ENCODE results near the gene NFATC2. TPM values are rescaled to one million over a fixed set of nuclear protein-coding genes. Genes with fewer than 3 reads are reported as not detected.

Gene NFATC2
- total and polyA plus RNA-seq, 2 of the 8 experiments (the other 6 are each of a cell fraction or from before 2014, with no cell fraction given), result 0.27 to 0.91 TPM

DNA sequence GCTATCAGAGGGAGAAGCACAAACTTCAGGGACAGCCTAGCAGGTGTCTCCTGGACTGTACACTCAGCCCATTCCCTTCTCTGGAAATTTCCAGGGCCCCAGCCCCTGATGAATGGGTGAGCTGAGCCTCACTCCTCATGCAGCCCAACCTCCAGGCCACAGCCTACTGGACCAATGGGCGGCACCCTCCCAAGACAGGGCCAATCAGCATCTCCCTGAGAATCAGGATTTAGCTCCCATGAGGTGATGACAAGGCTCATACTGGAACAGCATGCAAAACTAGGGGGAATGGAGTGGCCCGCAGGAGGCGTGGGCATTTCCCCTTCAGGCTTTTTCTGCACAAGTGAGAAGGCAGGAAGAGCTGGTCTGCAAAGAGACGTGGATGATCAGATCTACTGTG, 29.0 kb downstream of the NFATC2 start (continued):
- TF ChIP-seq, protein P1, sequence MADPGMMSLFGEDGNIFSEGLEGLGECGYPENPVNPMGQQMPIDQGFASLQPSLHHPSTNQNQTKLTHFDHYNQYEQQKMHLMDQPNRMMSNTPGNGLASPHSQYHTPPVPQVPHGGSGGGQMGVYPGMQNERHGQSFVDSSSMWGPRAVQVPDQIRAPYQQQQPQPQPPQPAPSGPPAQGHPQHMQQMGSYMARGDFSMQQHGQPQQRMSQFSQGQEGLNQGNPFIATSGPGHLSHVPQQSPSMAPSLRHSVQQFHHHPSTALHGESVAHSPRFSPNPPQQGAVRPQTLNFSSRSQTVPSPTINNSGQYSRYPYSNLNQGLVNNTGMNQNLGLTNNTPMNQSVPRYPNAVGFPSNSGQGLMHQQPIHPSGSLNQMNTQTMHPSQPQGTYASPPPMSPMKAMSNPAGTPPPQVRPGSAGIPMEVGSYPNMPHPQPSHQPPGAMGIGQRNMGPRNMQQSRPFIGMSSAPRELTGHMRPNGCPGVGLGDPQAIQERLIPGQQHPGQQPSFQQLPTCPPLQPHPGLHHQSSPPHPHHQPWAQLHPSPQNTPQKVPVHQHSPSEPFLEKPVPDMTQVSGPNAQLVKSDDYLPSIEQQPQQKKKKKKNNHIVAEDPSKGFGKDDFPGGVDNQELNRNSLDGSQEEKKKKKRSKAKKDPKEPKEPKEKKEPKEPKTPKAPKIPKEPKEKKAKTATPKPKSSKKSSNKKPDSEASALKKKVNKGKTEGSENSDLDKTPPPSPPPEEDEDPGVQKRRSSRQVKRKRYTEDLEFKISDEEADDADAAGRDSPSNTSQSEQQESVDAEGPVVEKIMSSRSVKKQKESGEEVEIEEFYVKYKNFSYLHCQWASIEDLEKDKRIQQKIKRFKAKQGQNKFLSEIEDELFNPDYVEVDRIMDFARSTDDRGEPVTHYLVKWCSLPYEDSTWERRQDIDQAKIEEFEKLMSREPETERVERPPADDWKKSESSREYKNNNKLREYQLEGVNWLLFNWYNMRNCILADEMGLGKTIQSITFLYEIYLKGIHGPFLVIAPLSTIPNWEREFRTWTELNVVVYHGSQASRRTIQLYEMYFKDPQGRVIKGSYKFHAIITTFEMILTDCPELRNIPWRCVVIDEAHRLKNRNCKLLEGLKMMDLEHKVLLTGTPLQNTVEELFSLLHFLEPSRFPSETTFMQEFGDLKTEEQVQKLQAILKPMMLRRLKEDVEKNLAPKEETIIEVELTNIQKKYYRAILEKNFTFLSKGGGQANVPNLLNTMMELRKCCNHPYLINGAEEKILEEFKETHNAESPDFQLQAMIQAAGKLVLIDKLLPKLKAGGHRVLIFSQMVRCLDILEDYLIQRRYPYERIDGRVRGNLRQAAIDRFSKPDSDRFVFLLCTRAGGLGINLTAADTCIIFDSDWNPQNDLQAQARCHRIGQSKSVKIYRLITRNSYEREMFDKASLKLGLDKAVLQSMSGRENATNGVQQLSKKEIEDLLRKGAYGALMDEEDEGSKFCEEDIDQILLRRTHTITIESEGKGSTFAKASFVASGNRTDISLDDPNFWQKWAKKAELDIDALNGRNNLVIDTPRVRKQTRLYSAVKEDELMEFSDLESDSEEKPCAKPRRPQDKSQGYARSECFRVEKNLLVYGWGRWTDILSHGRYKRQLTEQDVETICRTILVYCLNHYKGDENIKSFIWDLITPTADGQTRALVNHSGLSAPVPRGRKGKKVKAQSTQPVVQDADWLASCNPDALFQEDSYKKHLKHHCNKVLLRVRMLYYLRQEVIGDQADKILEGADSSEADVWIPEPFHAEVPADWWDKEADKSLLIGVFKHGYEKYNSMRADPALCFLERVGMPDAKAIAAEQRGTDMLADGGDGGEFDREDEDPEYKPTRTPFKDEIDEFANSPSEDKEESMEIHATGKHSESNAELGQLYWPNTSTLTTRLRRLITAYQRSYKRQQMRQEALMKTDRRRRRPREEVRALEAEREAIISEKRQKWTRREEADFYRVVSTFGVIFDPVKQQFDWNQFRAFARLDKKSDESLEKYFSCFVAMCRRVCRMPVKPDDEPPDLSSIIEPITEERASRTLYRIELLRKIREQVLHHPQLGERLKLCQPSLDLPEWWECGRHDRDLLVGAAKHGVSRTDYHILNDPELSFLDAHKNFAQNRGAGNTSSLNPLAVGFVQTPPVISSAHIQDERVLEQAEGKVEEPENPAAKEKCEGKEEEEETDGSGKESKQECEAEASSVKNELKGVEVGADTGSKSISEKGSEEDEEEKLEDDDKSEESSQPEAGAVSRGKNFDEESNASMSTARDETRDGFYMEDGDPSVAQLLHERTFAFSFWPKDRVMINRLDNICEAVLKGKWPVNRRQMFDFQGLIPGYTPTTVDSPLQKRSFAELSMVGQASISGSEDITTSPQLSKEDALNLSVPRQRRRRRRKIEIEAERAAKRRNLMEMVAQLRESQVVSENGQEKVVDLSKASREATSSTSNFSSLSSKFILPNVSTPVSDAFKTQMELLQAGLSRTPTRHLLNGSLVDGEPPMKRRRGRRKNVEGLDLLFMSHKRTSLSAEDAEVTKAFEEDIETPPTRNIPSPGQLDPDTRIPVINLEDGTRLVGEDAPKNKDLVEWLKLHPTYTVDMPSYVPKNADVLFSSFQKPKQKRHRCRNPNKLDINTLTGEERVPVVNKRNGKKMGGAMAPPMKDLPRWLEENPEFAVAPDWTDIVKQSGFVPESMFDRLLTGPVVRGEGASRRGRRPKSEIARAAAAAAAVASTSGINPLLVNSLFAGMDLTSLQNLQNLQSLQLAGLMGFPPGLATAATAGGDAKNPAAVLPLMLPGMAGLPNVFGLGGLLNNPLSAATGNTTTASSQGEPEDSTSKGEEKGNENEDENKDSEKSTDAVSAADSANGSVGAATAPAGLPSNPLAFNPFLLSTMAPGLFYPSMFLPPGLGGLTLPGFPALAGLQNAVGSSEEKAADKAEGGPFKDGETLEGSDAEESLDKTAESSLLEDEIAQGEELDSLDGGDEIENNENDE (IDR thresholded peaks at IDR 0.05; ENCODE audit: insufficient replicate concordance, low read length), result no peak
- TF ChIP-seq TEAD4 (IDR thresholded peaks at IDR 0.05; ENCODE audit: low read depth, low read length) (no peak), RFX5 (IDR thresholded peaks at IDR 0.05; ENCODE audit: borderline replicate concordance, low read depth, low read length) (no peak), FOSL1 (IDR thresholded peaks at IDR 0.05; ENCODE audit: insufficient read depth, low read depth, low read length) (no peak), GTF2F1 (IDR thresholded peaks at IDR 0.05; ENCODE audit: borderline replicate concordance, low read depth, low read length) (no peak)
- TF ChIP-seq, protein P2, sequence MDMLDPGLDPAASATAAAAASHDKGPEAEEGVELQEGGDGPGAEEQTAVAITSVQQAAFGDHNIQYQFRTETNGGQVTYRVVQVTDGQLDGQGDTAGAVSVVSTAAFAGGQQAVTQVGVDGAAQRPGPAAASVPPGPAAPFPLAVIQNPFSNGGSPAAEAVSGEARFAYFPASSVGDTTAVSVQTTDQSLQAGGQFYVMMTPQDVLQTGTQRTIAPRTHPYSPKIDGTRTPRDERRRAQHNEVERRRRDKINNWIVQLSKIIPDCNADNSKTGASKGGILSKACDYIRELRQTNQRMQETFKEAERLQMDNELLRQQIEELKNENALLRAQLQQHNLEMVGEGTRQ (IDR thresholded peaks at IDR 0.05; ENCODE audit: low read length), result no peak
- TF ChIP-seq, protein P3, sequence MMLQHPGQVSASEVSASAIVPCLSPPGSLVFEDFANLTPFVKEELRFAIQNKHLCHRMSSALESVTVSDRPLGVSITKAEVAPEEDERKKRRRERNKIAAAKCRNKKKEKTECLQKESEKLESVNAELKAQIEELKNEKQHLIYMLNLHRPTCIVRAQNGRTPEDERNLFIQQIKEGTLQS (IDR thresholded peaks at IDR 0.05; ENCODE audit: insufficient read depth, low read depth, low read length), result no peak
